ENCODE measurements around the gene NCBP2L.

GRCh38 chrX:107823042-107823441, 45.5 kb downstream of the NCBP2L start:
- TF ChIP-seq CTCF (conservative IDR thresholded peaks at IDR 0.05; ENCODE audit: low read length) = no peak
- no peak for TF ChIP-seq EZH2phosphoT487 (IDR thresholded peaks at IDR 0.05; ENCODE audit: borderline replicate concordance)

Measured in Loucy (cell line).